ENCODE measurements around the gene ST3GAL6.

- TF ChIP-seq MAX (IDR thresholded peaks at IDR 0.05; ENCODE audit: insufficient read depth, insufficient read length): no peak
- no peak for TF ChIP-seq CTCF (IDR thresholded peaks at IDR 0.05; ENCODE audit: extremely low read depth in 1 of 2, insufficient read depth in 1 of 2, low read depth in 1 of 2, low read length in 2 of 2)
- no peak for TF ChIP-seq JUN (IDR thresholded peaks at IDR 0.05; ENCODE audit: borderline replicate concordance, insufficient read depth, insufficient read length, low read depth)
- TF ChIP-seq POLR2A (IDR thresholded peaks at IDR 0.05; ENCODE audit: low read depth, low read length): no peak
- no peak for TF ChIP-seq EZH2 (IDR thresholded peaks at IDR 0.05; ENCODE audit: borderline replicate concordance, low read depth, low read length, severe bottlenecking)
- TF ChIP-seq MYC (IDR thresholded peaks at IDR 0.05; ENCODE audit: low read depth, low read length): no peak
- TF ChIP-seq POLR2AphosphoS5 (IDR thresholded peaks at IDR 0.05; ENCODE audit: insufficient read depth, low read depth, low read length): no peak
These were observed 15.2 kb downstream of the ST3GAL6 start for GRCh38 chr3:98778383-98778782.

Measured in endothelial cell of umbilical vein (primary cell).